ENCODE measurements around the gene B3GLCT.
"Not testable (repeated sequence)": the region's sequence is repeated elsewhere in the genome, so short reads cannot be mapped to it uniquely, and the experiment has no call there.

GRCh38 chr13:31216916-31217315, 17.1 kb downstream of the B3GLCT start:
- not testable (repeated sequence) for TF ChIP-seq POLR2A (IDR thresholded peaks at IDR 0.05); CTCF (IDR thresholded peaks at IDR 0.05 in 8 of 11, conservative IDR thresholded peaks at IDR 0.05 in 3 of 11); POLR2AphosphoS5 (IDR thresholded peaks at IDR 0.05)

Data from spleen (tissue), 7 donors.